NCI-H2196 treated with DMSO at 0.1 percent for 48 hours (cell line): ENCODE results near the gene MAGEC3.
"Not testable (repeated sequence)": the region's sequence is repeated elsewhere in the genome, so short reads cannot be mapped to it uniquely, and the experiment has no call there.

ENCODE experiments used
- DNase-seq: peaks from one replicate; lab custom pipeline; 2025; ENCODE audit not compliant: unreplicated experiment; lab: John Stamatoyannopoulos, UW

Gene MAGEC3

GRCh38 chrX:141838016-141838415 is at the start of gene MAGEC3:
Gene MAGEC3, plus strand, starts transcription at chrX:141838316. Its CDS starts 0 bp downstream, at chrX:141838316.
- DNase-seq = no peak

DNA sequence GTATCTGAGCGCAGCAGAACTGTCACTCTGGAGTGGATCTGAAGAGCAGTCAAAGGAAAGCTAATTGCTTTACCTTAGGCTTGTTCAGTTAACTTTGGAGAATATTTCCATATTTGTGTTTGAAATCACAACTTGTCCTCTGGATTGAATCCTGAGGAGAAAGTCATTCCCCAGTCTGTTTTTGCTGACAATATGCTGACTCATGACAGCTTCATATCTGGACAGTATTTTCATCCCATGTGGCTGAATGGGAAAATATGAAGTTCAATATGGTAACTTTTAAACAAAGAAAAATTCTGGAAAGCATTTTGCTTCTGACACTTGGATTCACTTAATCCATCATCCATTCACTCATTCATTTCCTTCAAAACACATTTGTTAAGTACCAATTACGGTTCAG is 46.3 kb upstream of the MAGEC3 start:
- no peak for DNase-seq

DNA sequence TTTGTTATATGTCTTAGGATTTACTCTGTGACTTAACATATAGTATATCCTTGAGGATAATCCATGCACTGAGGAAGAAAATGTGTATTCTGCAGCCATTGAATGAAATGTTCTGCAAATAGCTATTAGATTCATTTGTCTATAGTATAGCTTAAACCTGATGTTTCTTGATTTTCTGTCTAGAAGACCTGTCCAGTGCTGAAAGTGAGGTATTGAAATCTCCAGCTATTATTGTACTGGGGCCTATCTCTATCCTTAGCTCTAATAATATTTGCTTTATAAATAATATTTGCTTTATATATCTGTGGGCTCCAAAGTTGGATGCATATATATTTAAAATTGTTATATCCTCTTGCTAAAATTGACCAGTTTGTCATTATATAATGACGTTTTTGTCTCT is 26.7 kb upstream of the MAGEC3 start:
- DNase-seq = no peak

GRCh38 chrX:141814213-141814857 is 23.8 kb upstream of the MAGEC3 start:
- DNase-seq = no peak

- DNase-seq = no peak
Observed at GRCh38 chrX:141815904-141816303, 22.2 kb upstream of the MAGEC3 start.

- no peak for DNase-seq
Observed at GRCh38 chrX:141832247-141832646, 5.9 kb upstream of the MAGEC3 start.

DNA sequence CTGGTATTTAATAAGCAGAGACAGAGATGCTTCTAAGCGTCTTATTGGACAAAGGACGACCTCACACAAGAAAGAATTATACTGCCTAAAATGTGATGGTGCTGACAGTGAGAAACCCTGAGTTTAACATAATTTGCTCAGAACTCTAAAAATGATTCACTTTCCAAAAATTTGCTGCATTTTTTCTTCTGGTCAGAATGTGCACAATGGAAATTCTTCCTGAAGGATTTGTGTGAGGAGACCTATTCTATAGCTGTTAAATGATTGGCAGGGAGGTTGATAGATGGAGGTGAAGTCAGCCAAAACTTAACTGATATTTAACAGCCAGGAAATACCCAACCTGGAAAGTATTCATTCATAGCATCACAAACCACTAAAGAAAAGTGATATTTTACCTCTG is 1.7 kb downstream of the MAGEC3 start:
- DNase-seq = no peak

- DNase-seq = no peak
Observed at GRCh38 chrX:141857479-141857878, 19.4 kb downstream of the MAGEC3 start.

- no peak for DNase-seq
Observed at GRCh38 chrX:141879616-141880015, 41.5 kb downstream of the MAGEC3 start.

DNA sequence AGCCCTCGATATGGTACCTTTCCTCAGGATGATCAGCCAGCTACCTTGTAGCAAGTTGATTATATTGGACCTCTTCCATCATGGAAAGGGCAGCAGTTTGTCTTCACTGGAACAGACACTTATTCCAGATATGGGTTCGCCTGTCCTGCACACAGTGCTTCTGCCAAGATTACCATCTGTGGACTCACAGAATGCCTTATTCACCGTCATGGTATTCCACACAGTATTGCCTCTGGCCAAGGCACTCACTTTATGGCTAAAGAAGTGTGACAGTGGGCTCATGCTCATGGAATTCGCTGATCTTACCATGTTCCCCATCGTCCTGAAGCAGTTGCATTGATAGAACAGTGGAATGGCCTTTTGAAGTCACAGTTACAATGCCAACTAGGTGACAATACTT is 50.7 kb downstream of the MAGEC3 start:
- not testable (repeated sequence) for DNase-seq

GRCh38 chrX:141894733-141895132 is 56.6 kb downstream of the MAGEC3 start:
- no peak for DNase-seq

DNA sequence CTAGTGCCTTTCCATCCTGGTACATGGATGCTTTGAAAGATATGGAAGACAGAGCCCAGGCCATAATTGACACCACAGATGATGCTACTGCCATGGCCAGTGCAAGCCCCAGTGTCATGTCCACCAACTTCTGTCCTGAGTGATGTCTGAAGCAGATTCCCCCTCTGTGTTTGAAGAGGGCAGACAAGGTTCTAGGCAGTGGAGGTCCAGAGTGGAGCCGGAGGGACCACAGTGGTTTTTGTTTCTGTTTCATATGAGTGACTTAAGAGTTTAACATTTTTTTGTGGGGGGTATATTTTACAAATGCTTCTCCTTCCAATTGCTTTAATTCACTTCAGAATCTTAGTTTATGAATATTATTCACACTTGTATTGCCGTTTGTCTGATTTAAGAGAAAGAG is 59.6 kb downstream of the MAGEC3 start:
- no peak for DNase-seq

DNA sequence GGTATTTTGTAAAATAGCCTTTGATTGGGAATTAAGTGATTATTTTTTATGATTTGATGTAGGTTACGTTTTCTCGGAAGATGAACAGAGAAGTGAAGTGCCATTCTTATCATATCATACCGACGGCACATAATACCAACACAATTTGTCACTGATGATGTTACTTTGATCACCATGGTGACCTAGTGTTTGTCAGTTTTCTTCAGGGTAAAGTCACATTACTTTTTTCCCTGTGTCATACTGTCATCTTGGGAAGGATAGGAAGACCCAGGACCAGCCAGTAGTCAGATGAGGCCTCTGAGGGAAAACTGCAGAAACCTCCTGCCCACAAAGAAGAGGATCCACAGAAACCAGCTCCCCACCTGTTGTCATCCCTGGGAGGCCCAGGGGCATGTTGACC is 64.2 kb downstream of the MAGEC3 start:
- no peak for DNase-seq

DNA sequence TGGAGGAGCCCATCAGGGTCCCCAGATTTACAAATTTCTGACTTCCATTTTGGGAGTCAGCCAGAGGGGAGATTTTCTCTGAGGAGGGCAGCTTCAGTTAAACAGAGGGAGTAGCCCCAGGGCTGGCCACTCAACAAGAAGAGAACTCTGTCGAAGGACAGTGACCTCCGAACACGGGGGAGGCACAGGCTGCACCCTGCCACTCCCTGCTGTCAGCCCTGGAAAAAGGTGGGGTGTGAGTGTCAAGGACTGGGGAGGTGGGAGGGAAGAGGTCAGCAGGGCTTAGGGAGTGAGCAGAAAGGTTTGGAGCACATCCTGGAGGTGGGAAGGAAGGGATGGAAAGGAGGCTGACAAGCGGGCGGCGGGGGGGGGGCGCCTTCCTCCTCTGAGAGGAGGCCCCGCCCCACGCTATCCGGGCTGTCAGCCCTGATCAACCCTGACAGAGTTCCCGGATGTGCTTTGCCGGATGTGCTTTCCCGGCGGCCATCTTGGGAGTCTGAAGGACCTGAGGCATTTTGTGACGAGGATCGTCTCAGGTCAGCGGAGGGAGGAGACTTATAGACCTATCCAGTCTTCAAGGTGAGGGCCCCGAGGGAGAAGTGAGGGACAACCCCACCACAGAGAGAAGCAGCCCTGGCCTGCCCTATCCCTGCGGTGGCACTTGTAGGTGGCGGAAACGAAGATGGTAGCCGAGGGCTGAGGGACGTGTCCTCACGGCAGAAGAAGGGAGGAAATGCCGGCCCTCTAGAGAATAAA is 65.5 kb downstream of the MAGEC3 start, which contains the start of gene MAGEC1:
Gene MAGEC1 (plus strand): TSS at position 495 of the 756 bp plus-strand sequence. CDS start 1,179 bp downstream, outside the sequence.
- DNase-seq = no peak

- no peak for DNase-seq
Observed at GRCh38 chrX:141904262-141904661, 66.1 kb downstream of the MAGEC3 start.

DNA sequence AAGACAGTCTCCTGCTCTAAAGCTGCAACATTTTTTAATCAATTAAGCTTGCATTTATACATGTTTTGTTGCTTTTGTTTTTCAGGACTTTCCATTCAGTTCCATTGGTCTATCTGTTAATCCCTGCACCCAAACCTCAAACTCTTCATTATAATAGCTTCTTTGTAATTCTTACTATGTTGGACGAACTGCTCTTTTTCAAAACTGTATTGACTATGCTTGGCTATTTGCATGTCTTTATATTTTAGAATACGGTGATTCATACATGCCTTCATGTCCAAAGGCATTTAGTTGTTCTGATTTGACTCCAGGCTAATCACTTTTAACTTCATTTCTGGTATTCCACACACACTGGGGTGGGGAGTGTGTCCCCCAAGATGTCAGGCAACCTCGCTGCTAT is 79.7 kb downstream of the MAGEC3 start:
- no peak for DNase-seq

DNA sequence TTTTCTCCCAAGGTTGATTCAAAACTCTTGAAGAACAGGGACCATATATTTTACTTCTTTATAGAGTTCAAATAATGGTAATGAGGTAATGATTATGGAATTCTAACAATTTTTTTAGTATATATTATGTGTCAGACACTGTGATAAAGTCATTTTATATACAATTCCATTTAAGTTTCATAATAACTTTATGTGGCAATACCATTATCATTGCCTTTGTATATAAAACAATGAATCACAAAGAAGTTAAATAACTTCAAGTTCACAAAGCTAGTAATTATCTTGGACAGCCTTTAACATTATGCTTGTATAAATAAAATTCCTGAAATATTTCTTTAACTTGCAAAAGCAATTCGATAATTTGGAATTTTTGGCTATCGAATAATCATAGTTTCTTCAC is 86.2 kb downstream of the MAGEC3 start:
- DNase-seq = no peak

DNA sequence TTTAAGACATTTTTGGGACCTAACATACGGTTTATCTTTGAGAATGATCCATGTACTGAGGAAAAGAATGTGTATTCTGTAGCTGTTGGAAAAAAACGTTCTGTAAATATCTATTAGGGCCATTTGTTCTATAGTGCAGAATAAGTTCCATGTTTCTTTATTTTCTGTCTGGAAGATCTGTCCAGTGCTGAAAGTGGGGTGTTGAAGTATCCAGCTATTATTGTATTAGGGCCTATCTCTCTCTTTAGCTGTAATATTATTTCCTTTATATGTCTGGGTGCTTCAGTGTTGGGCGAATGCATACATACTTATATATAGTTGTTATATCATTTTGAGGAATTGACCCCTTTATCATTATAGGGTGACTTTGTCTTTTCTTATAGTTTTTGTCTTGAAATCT is 90.3 kb downstream of the MAGEC3 start:
- DNase-seq = no peak

DNA sequence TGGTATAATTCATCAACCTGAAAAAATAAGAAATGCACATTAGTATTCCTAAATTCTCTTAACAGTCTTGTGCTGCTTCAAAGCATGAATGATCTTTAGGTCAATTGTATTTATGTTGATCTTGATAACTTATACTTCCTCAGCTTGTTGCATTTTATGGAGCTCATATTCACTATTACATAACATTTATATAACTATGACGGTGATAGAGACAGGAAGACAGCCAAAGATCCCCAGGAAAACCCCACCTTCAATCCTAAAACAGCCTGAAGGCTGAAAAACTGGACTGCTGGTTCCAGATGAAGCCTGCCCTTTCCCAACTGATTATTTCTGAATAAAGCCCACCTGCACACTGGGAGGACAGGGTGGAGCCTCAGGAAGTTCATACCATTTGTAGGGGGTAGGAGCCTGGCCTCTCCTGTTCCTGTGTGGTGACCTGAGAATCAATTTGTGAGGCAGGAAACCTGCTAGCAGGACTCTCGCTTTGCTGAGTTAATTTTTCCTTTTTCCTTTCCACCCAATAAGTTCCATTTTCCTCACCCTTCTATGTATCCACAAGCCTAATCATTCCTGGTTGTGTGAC is 96.0 kb downstream of the MAGEC3 start:
- no peak for DNase-seq

- DNase-seq = no peak
Observed at GRCh38 chrX:141935645-141936044, 97.5 kb downstream of the MAGEC3 start.

- DNase-seq = no peak
Observed at GRCh38 chrX:141936080-141936479, 98.0 kb downstream of the MAGEC3 start.

GRCh38 chrX:141941234-141941633 is 103.1 kb downstream of the MAGEC3 start:
- no peak for DNase-seq
